SK-N-SH (cell line): ENCODE measurements around the gene MGA. TPM values are rescaled to one million over a fixed set of nuclear protein-coding genes. Genes with fewer than 3 reads are reported as not detected.

Source experiments
- CTCF ChIA-PET: fragments of 300-600, 350-600 bp; formaldehyde crosslinking; extraction: SDS; loops from one replicate; lab custom pipeline; 2021; lab: Yijun Ruan, JAX
- POLR2A ChIA-PET: fragments of 350-600 bp; sonication (Branson Sonifier 250); formaldehyde crosslinking; extraction: SDS; loops from one replicate; lab custom pipeline; 2020; ENCODE audit warnings: antibody characterized with exemption, inconsistent platforms; lab: Yijun Ruan, JAX
- DNase-seq: peaks from one replicate; pipeline ENCODE4 v3.0.0; 2012
- H2AFZ ChIP-seq: fragments of 200-600 bp; sonication (generic); 2 replicates; pipeline ENCODE4 v1.8.1; 2016; ENCODE audit warnings: antibody characterized with exemption, mild to moderate bottlenecking, low read depth
- H3F3A ChIP-seq: fragments of 200-600 bp; sonication (generic); replicated peaks from 2 replicates; pipeline ENCODE3; 2016; ENCODE audit warnings: antibody characterized with exemption, mild to moderate bottlenecking; ENCODE audit not compliant: insufficient read depth
- H3K27ac ChIP-seq, 2 experiments: fragments of 200-500 bp in 1 of 2; fragments of 200-600 bp in 1 of 2; sonication (Bioruptor generic) in 1 of 2; sonication (generic), shearing (Covaris generic) in 1 of 2; 2 replicates each; pipeline versions ENCODE4 v1.5.1 to v1.6.1; 2014 to 2016; ENCODE audit warnings: low read depth in 2 of 2, inconsistent platforms in 1 of 2, low read length in 1 of 2, mild to moderate bottlenecking in 1 of 2, mixed read lengths in 1 of 2
- H3K27me3 ChIP-seq: fragments of 200-600 bp; sonication (generic), shearing (Covaris generic); 2 replicates; pipeline ENCODE4 v1.6.1; 2016; ENCODE audit warnings: mixed run types; ENCODE audit not compliant: insufficient read depth
- H3K36me3 ChIP-seq, 2 experiments: fragments of 200-500 bp in 1 of 2; fragments of 200-600 bp in 1 of 2; sonication (Bioruptor generic) in 1 of 2; sonication (generic) in 1 of 2; replicated peaks in 1 of 2; 2 replicates each; pipeline versions ENCODE3 to v1.5.1; 2014 to 2016; ENCODE audit warnings: low read length in 1 of 2, mild to moderate bottlenecking in 1 of 2; ENCODE audit not compliant: insufficient read depth in 2 of 2, control insufficient read depth in 1 of 2
- H3K4me1 ChIP-seq, 2 experiments: fragments of 200-500 bp in 1 of 2; fragments of 200-600 bp in 1 of 2; sonication (Bioruptor generic) in 1 of 2; sonication (generic), shearing (Covaris generic) in 1 of 2; 2 replicates each; pipeline versions ENCODE4 v1.5.1 to v1.6.1; 2014 to 2016; ENCODE audit warnings: low read depth in 1 of 2, low read length in 1 of 2, mixed run types in 1 of 2; ENCODE audit not compliant: insufficient read depth in 2 of 2, control insufficient read depth in 1 of 2
- H3K4me2 ChIP-seq: fragments of 200-600 bp; sonication (generic), shearing (Covaris generic); 2 replicates; pipeline ENCODE4 v1.6.1; 2017; ENCODE audit warnings: mixed run types
- H3K4me3 ChIP-seq, 2 experiments: fragments of 200-500 bp in 1 of 2; fragments of 200-600 bp in 1 of 2; sonication (Bioruptor generic) in 1 of 2; sonication (generic), shearing (Covaris generic) in 1 of 2; 2 replicates each; pipeline versions ENCODE4 v1.5.1 to v1.8.1; 2014 to 2016; ENCODE audit warnings: low read depth in 2 of 2, inconsistent platforms in 1 of 2, low read length in 1 of 2, mild to moderate bottlenecking in 1 of 2, mixed read lengths in 1 of 2, moderate library complexity in 1 of 2
- H3K79me2 ChIP-seq: fragments of 200-600 bp; sonication (generic); 2 replicates; pipeline ENCODE4 v1.8.1; 2017; ENCODE audit warnings: mild to moderate bottlenecking; ENCODE audit not compliant: insufficient read depth
- H3K9ac ChIP-seq: fragments of 200-600 bp; sonication (generic); 2 replicates; pipeline ENCODE4 v1.6.1; 2017; ENCODE audit warnings: mixed run types
- H3K9me2 ChIP-seq: fragments of 200-600 bp; sonication (generic); 2 replicates; pipeline ENCODE4 v1.6.1; 2017; ENCODE audit warnings: mixed run types
- H3K9me3 ChIP-seq: fragments of 200-600 bp; sonication (generic); 2 replicates; pipeline ENCODE4 v1.6.1; 2017; ENCODE audit warnings: mixed run types, mild to moderate bottlenecking, moderate library complexity
- H4K20me1 ChIP-seq: fragments of 200-600 bp; sonication (generic); 2 replicates; pipeline ENCODE4 v1.6.1; 2017; ENCODE audit warnings: mild to moderate bottlenecking, mixed run types; ENCODE audit not compliant: insufficient read depth
- GATA2 ChIP-seq: sonication (generic); formaldehyde crosslinking; IDR thresholded peaks from 2 replicates; pipeline ENCODE4 v1.5.0; 2020; ENCODE audit warnings: mild to moderate bottlenecking, missing genetic modification reagents
- MEF2A ChIP-seq: IDR thresholded peaks from 2 replicates; pipeline ENCODE4 v1.4.0; 2012; ENCODE audit warnings: low read depth, borderline replicate concordance
- NRF1 ChIP-seq: IDR thresholded peaks from 2 replicates; pipeline ENCODE4 v1.6.1; 2012; ENCODE audit warnings: low read depth, mild to moderate bottlenecking, low read length
- POLR2AphosphoS5 ChIP-seq: IDR thresholded peaks from 2 replicates; pipeline ENCODE4 v1.6.1; 2012; ENCODE audit warnings: low read depth, low read length
- RAD21 ChIP-seq: IDR thresholded peaks from 2 replicates; pipeline ENCODE4 v1.6.1; 2012; ENCODE audit warnings: mild to moderate bottlenecking, low read length
- RCOR1 ChIP-seq: fragments of 150-350 bp; IDR thresholded peaks from 2 replicates; pipeline ENCODE4 v1.6.1; 2017; ENCODE audit warnings: antibody characterized with exemption, low read length
- RFX5 ChIP-seq: IDR thresholded peaks from 2 replicates; pipeline ENCODE4 v1.6.1; 2012; ENCODE audit warnings: mild to moderate bottlenecking, improper control_type of control experiment, low read length
- TCF12 ChIP-seq: IDR thresholded peaks from 2 replicates; pipeline ENCODE4 v1.4.0; 2012
- YY1 ChIP-seq: IDR thresholded peaks from 2 replicates; pipeline ENCODE4 v1.4.0; 2012; ENCODE audit warnings: low read depth, mild to moderate bottlenecking
- ZBTB33 ChIP-seq: IDR thresholded peaks from 2 replicates; pipeline ENCODE4 v1.4.0; 2012; ENCODE audit warnings: low read depth, borderline replicate concordance
- WGBS: methylation state at CpG from one replicate; pipeline ENCODE4 v1.1.6; 2017; ENCODE audit warnings: low lambda C conversion rate; 5-methylcytosine and 5-hydroxymethylcytosine counted together
- polyA plus RNA-seq, 3 experiments: library from polyadenylated mRNA; depleted of rRNA; stranded (reverse); fragments of >200 nt; gene quantifications; 2 replicates each; pipeline ENCODE4 v1.2.3, GENCODE V29; 2012
- TF ChIP-seq, protein P1 (sequence below): IDR thresholded peaks from 2 replicates; pipeline ENCODE4 v1.4.0; 2012; ENCODE audit warnings: low read depth
- TF ChIP-seq, protein P2 (sequence below): fragments of 200-600 bp; sonication (generic); IDR thresholded peaks from 2 replicates; pipeline ENCODE4 v1.6.1; 2017; ENCODE audit warnings: antibody characterized with exemption, mild to moderate bottlenecking, moderate library complexity

MGA gene
- polyA plus RNA-seq, 1 of the 3 experiments (the other 2 are of a cell fraction), result 2.3 TPM

GRCh38 chr15:41804916-41805666 lies 144.9 kb downstream of the MGA start (continued):
- TF ChIP-seq POLR2AphosphoS5, result no peak
- no peak for TF ChIP-seq ZBTB33
- TF ChIP-seq YY1, result no peak
- TF ChIP-seq, protein P1, sequence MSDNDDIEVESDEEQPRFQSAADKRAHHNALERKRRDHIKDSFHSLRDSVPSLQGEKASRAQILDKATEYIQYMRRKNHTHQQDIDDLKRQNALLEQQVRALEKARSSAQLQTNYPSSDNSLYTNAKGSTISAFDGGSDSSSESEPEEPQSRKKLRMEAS, result no peak
- no peak for TF ChIP-seq MEF2A
- TF ChIP-seq, protein P2, sequence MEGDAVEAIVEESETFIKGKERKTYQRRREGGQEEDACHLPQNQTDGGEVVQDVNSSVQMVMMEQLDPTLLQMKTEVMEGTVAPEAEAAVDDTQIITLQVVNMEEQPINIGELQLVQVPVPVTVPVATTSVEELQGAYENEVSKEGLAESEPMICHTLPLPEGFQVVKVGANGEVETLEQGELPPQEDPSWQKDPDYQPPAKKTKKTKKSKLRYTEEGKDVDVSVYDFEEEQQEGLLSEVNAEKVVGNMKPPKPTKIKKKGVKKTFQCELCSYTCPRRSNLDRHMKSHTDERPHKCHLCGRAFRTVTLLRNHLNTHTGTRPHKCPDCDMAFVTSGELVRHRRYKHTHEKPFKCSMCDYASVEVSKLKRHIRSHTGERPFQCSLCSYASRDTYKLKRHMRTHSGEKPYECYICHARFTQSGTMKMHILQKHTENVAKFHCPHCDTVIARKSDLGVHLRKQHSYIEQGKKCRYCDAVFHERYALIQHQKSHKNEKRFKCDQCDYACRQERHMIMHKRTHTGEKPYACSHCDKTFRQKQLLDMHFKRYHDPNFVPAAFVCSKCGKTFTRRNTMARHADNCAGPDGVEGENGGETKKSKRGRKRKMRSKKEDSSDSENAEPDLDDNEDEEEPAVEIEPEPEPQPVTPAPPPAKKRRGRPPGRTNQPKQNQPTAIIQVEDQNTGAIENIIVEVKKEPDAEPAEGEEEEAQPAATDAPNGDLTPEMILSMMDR, result no peak
- no peak for TF ChIP-seq RFX5
- no peak for TF ChIP-seq NRF1
- TF ChIP-seq, all 33 proteins: peak for 0

DNA sequence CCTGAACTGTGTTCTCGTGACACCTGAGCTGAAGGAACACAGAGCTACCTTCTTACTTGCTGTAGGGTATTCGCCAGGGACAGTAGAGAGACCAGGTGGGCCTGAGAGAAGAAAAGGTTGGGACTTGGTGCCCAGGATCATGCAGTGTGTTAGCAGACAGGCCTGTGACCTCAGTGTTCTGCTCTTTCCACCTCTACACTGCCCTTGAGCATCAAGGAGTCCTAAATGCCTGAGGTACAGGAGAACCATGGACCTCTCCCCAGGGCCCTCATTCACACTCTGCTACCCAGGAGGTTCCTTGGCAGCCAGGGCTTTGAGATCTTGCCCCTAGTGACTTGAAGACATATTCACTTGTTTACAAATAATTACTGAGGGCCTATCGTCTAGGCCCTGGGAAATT lies 145.5 kb downstream of the MGA start:
- H3K79me2 ChIP-seq, result no peaks in the 10 kb centered on the region; the same call in 1 of the 2 replicates
- peaks cover 11% of the 10 kb centered on the region for H3F3A ChIP-seq
- H3K4me1 ChIP-seq, result peaks cover 0 to 28% of the 10 kb centered on the region in 2 experiments; a peak in 2 of 4 replicates
- H3K36me3 ChIP-seq, result peaks cover 0 to 4% of the 10 kb centered on the region in 2 experiments
- H4K20me1 ChIP-seq, result no peaks in the 10 kb centered on the region
- ChIA-PET CTCF (interaction anchor here (0.6 to 5.1 kb wide), 5 partner anchors 12 to 248 kb away, joined by 3 to 34 read pairs (median 4); partner anchors contain the start of gene MAPKBP1), POLR2A (no interaction called here)
- WGBS, result 93% methylated on average over 3 of the region's 3 CpGs
- no peaks in the 10 kb centered on the region for H3K27me3 ChIP-seq
- H3K4me2 ChIP-seq, result no peak overlapping the region
- no peaks in the 10 kb centered on the region for H3K9me2 ChIP-seq
- no peak for TF ChIP-seq RAD21
- TF ChIP-seq MEF2A, result no peak
- no peak for TF ChIP-seq TCF12
- no peak for TF ChIP-seq RCOR1
- no peak for TF ChIP-seq RFX5
- TF ChIP-seq GATA2 (CRISPR knock-in tag), result no peak
- TF ChIP-seq POLR2AphosphoS5, result no peak
- H3K9me3 ChIP-seq, result no peaks in the 10 kb centered on the region
- no peak overlapping the region for H2AFZ ChIP-seq
- no peak for DNase-seq
- no peak overlapping the region; a peak in 1 of 4 replicates for H3K27ac ChIP-seq
- H3K4me3 ChIP-seq, result no peak overlapping the region
- H3K9ac ChIP-seq, result no peak overlapping the region
